Measurements from ENCODE around the gene NDFIP2. TPM values are rescaled to one million over a fixed set of nuclear protein-coding genes. Genes with fewer than 3 reads are reported as not detected.

Gene NDFIP2, protein sequence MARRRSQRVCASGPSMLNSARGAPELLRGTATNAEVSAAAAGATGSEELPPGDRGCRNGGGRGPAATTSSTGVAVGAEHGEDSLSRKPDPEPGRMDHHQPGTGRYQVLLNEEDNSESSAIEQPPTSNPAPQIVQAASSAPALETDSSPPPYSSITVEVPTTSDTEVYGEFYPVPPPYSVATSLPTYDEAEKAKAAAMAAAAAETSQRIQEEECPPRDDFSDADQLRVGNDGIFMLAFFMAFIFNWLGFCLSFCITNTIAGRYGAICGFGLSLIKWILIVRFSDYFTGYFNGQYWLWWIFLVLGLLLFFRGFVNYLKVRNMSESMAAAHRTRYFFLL
- total RNA-seq: 35.0 and 42.9 TPM in 2 replicates

DNA sequence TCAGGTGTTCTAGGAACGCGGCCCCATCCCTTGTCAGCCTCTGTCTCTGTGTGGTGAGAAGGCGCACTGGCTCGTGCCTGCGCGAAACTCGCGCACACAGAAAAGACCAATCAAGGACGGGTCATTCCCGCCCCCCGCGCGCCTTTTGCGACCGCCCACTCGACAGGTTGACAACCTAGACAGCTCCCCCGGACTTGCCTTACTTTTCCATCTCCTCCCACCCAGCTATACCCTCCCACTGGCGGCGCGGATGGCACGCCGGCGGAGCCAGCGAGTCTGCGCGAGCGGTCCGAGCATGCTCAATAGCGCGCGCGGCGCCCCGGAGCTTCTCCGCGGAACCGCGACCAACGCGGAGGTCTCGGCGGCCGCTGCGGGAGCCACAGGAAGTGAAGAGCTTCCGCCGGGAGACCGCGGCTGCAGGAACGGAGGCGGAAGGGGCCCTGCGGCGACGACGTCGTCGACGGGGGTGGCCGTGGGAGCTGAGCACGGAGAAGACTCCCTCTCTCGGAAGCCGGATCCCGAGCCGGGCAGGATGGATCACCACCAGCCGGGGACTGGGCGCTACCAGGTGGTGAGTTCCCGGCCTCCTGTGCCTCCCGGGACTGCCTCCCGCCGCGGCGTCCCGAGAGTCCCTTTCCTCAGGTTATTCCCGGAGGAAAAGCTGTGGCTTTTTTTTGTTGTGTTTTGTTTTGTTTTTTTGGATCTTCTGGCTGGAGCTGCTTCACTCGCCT is at the start of gene NDFIP2:
Gene NDFIP2 (plus strand): TSS at position 202 of the 731 bp plus-strand sequence. CDS start 49 bp downstream, at position 251.
- TF ChIP-seq, protein P1, sequence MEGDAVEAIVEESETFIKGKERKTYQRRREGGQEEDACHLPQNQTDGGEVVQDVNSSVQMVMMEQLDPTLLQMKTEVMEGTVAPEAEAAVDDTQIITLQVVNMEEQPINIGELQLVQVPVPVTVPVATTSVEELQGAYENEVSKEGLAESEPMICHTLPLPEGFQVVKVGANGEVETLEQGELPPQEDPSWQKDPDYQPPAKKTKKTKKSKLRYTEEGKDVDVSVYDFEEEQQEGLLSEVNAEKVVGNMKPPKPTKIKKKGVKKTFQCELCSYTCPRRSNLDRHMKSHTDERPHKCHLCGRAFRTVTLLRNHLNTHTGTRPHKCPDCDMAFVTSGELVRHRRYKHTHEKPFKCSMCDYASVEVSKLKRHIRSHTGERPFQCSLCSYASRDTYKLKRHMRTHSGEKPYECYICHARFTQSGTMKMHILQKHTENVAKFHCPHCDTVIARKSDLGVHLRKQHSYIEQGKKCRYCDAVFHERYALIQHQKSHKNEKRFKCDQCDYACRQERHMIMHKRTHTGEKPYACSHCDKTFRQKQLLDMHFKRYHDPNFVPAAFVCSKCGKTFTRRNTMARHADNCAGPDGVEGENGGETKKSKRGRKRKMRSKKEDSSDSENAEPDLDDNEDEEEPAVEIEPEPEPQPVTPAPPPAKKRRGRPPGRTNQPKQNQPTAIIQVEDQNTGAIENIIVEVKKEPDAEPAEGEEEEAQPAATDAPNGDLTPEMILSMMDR (conservative IDR thresholded peaks at IDR 0.05; ENCODE audit: low read depth, low read length): no peak
- H3K4me3 ChIP-seq (ENCODE audit: low read depth, low read length): peak within 1 kb of the TSS; percentile 67
- DNase-seq (ENCODE audit: low read depth): no peak

DNA sequence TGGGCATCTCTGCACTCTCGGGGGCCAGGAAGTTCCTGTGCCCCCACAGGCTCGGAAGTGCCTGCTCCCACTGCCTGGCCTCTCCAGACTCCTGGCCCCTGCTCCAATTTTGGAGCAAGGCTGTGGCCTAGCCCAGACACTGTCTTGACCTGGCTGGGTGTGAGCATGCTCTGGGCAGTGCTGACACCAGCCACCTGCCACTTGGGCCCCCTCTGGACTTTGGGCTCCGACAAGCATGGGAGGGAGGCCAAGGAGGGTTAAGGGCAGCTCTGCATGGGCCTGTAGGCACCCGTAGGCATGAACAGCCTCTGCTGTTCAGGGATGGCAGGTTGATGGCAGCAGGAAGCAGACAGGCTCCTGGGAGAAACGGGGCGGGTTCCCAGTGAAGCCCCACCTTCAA is 48.9 kb upstream of the NDFIP2 start:
- no peak overlapping the region for H3K4me3 ChIP-seq (ENCODE audit: low read depth, low read length)
- TF ChIP-seq, protein P1 (conservative IDR thresholded peaks at IDR 0.05; ENCODE audit: low read depth, low read length): no peak
- DNase-seq (ENCODE audit: low read depth): no peak

DNA sequence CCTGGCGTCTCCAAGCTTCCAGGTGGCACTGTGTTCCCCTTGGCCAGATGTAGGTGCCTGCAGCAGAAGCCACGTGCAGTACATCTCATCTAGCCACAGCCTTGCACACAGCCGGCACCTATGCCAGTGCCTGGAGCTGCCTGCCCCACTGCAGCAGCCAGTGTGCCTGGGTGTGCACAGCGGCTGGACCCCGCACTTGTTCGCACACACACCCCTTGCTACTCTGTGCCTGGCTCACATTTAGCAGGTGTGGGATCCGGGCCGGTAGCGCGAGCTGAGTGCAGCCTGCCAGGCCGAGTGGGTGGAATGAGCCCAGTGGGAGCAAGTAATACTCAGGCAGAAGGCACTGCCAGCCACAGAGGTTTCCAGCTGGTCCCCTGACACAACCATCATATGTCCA is 48.0 kb upstream of the NDFIP2 start:
- no peak overlapping the region for H3K4me3 ChIP-seq (ENCODE audit: low read depth, low read length)
- TF ChIP-seq, protein P1 (conservative IDR thresholded peaks at IDR 0.05; ENCODE audit: low read depth, low read length): no peak
- DNase-seq (ENCODE audit: low read depth): no peak

DNA sequence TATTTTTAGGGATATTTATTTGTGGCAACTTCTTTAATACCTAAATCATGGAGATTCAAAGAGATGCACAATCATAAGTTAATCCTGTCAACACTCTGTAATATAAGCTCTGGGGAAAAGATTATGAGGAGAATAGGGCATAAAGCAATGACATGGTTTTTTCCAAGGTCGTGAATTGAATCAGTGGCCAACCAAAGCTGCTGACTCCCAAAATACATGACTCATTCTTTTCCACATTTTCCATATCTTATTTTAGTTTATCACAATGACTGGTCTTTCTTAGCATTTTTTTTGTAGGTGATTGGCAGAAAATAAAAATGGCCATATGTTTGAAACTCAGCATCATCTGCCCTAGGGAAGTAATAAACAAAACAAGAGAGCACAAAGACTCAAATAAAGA is 46.4 kb upstream of the NDFIP2 start:
- TF ChIP-seq, protein P1 (conservative IDR thresholded peaks at IDR 0.05; ENCODE audit: low read depth, low read length): no peak
- DNase-seq (ENCODE audit: low read depth): no peak
- no peak overlapping the region for H3K4me3 ChIP-seq (ENCODE audit: low read depth, low read length)

DNA sequence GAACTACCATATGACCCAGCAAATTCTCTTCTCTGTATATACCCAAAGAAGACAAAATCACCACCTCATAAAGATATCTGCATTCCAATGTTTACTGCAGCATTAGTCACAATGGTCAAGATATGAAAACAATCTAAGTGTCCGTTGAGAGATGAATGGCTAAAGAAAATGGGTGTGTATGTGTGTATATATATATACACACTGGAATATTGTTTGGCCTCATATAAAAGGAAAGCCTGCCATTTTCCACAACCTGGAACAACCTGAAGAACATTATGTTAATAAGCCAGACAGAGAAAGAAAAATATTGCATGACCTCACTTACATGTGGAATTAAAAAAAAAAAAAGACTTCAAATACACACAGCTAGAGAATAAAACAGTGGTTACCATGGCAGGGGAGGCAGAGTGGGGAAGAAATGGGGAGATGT is 45.4 kb upstream of the NDFIP2 start:
- H3K4me3 ChIP-seq (ENCODE audit: low read depth, low read length): no peak overlapping the region
- TF ChIP-seq, protein P1 (conservative IDR thresholded peaks at IDR 0.05; ENCODE audit: low read depth, low read length): no peak
- DNase-seq (ENCODE audit: low read depth): no peak

DNA sequence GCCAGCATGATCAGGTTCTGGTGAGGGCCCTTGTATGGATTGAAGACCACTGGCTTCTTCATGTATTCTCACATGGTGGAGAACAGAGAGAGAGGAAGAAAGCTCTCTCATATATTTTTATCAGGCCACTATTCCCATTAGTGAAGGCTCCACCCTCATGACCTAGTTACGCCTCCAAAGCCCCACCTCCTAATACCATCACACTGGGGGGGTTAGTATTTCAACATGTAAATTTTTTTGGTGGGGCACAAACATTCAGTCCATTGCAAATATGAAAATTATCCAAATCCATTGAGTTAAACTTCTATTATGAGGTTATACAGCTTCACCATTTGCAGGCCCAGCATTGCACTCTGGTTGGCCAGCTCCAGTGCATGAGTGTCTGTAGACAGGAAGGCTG is 41.7 kb upstream of the NDFIP2 start:
- no peak for DNase-seq (ENCODE audit: low read depth)
- TF ChIP-seq, protein P1 (conservative IDR thresholded peaks at IDR 0.05; ENCODE audit: low read depth, low read length): no peak
- H3K4me3 ChIP-seq (ENCODE audit: low read depth, low read length): no peak overlapping the region

Data from epithelial cell of proximal tubule (primary cell).